GM23338 (cell line): ENCODE data around the gene ALAD. TPM values are rescaled to one million over a fixed set of nuclear protein-coding genes. Genes with fewer than 3 reads are reported as not detected.
"Not testable (repeated sequence)": the region's sequence is repeated elsewhere in the genome, so short reads cannot be mapped to it uniquely, and the experiment has no call there.

Experiments
- ATAC-seq: fragments of 200-7000 bp; cut with Tn5 transposase; 3 replicates; pipeline ENCODE4 v1.9.1; 2020
- DNase-seq: peaks from one replicate; pipeline ENCODE4 v3.0.0-alpha.2; 2015; ENCODE audit warnings: low spot score
- H2AFZ ChIP-seq: fragments of 200-600 bp; sonication (generic); 2 replicates; pipeline ENCODE4 v1.8.0; 2016; ENCODE audit warnings: antibody characterized with exemption, mild to moderate bottlenecking, moderate library complexity
- H3F3A ChIP-seq: fragments of 200-600 bp; sonication (generic); replicated peaks from 2 replicates; pipeline ENCODE4 v1.8.0; 2017; ENCODE audit warnings: antibody characterized with exemption, mixed run types, low read depth
- H3K27ac ChIP-seq: fragments of 200-600 bp; sonication (generic); 2 replicates; pipeline ENCODE4 v1.6.1; 2016; ENCODE audit warnings: low read depth
- H3K27me3 ChIP-seq: fragments of 200-600 bp; sonication (generic); 2 replicates; pipeline ENCODE4 v1.8.0; 2016; ENCODE audit warnings: mild to moderate bottlenecking, mixed run types, moderate library complexity; ENCODE audit not compliant: insufficient read depth
- H3K36me3 ChIP-seq: fragments of 200-600 bp; sonication (generic); 2 replicates; pipeline ENCODE4 v1.8.0; 2016; ENCODE audit warnings: mild to moderate bottlenecking; ENCODE audit not compliant: insufficient read depth
- H3K4me1 ChIP-seq: fragments of 200-600 bp; sonication (generic); 2 replicates; pipeline ENCODE4 v1.8.0; 2016; ENCODE audit warnings: mild to moderate bottlenecking, moderate library complexity; ENCODE audit not compliant: insufficient read depth
- H3K4me2 ChIP-seq: fragments of 200-600 bp; sonication (generic); 2 replicates; pipeline ENCODE4 v1.7.1; 2017; ENCODE audit warnings: mixed run types
- H3K4me3 ChIP-seq: fragments of 200-600 bp; sonication (generic); 2 replicates; pipeline ENCODE4 v1.6.1; 2016; ENCODE audit warnings: mixed run types
- H3K79me2 ChIP-seq: fragments of 200-600 bp; sonication (generic); replicated peaks from 2 replicates; pipeline ENCODE4 v1.8.0; 2017; ENCODE audit warnings: mild to moderate bottlenecking; ENCODE audit not compliant: insufficient read depth
- H3K9me2 ChIP-seq: fragments of 200-600 bp; sonication (generic); 2 replicates; pipeline ENCODE4 v1.8.0; 2017; ENCODE audit not compliant: insufficient read depth
- H4K20me1 ChIP-seq: fragments of 200-600 bp; sonication (generic); replicated peaks from 2 replicates; pipeline ENCODE4 v1.8.0; 2017; ENCODE audit warnings: mild to moderate bottlenecking; ENCODE audit not compliant: insufficient read depth
- H3K27ac Mint-ChIP-seq: 2 replicates; pipeline ENCODE4 v1.8.0; 2020; ENCODE audit warnings: inconsistent platforms, mild to moderate bottlenecking, moderate library complexity, mixed read lengths
- H3K27me3 Mint-ChIP-seq: 3 replicates; pipeline ENCODE4 v1.8.0; 2022; ENCODE audit warnings: low read depth, mild to moderate bottlenecking, moderate library complexity, mixed read lengths, inconsistent platforms; ENCODE audit not compliant: insufficient read depth, poor library complexity
- H3K36me3 Mint-ChIP-seq: 3 replicates; pipeline ENCODE4 v1.8.0; 2021; ENCODE audit warnings: low read depth, mild to moderate bottlenecking, inconsistent platforms, moderate library complexity, mixed read lengths
- H3K4me1 Mint-ChIP-seq: 3 replicates; pipeline ENCODE4 v1.8.0; 2020; ENCODE audit warnings: mild to moderate bottlenecking, inconsistent platforms, mixed read lengths
- H3K4me3 Mint-ChIP-seq: 3 replicates; pipeline ENCODE4 v1.8.0; 2021; ENCODE audit warnings: moderate library complexity, mild to moderate bottlenecking, inconsistent platforms, mixed read lengths
- H3K9me3 Mint-ChIP-seq: 3 replicates; pipeline ENCODE4 v1.8.0; 2020; ENCODE audit warnings: moderate library complexity, mild to moderate bottlenecking, inconsistent platforms, mixed read lengths
- ETS1 ChIP-seq: IDR thresholded peaks from 2 replicates; pipeline ENCODE4 v1.6.1; 2016; ENCODE audit warnings: antibody characterized with exemption
- EZH2 ChIP-seq: fragments of 200-600 bp; sonication (generic); IDR thresholded peaks from one replicate; pipeline ENCODE4 v1.8.0; 2017; ENCODE audit warnings: antibody characterized with exemption, mild to moderate bottlenecking, low read depth; ENCODE audit not compliant: unreplicated experiment
- EZH2phosphoT487 ChIP-seq: fragments of 200-600 bp; sonication (generic); IDR thresholded peaks from one replicate; pipeline ENCODE4 v1.8.1; 2018; ENCODE audit warnings: antibody characterized with exemption; ENCODE audit not compliant: unreplicated experiment
- JUNB ChIP-seq: IDR thresholded peaks from one replicate; pipeline ENCODE4 v1.6.1; 2016; ENCODE audit warnings: antibody characterized with exemption; ENCODE audit not compliant: unreplicated experiment
- NANOG ChIP-seq: IDR thresholded peaks from 2 replicates; pipeline ENCODE4 v1.6.1; 2016; ENCODE audit warnings: antibody characterized with exemption, borderline replicate concordance
- POLR2AphosphoS5 ChIP-seq: IDR thresholded peaks from 2 replicates; pipeline ENCODE4 v1.6.1; 2016; ENCODE audit warnings: antibody characterized with exemption, low read depth
- REST ChIP-seq: IDR thresholded peaks from one replicate; pipeline ENCODE4 v1.6.1; 2018; ENCODE audit warnings: antibody characterized with exemption; ENCODE audit not compliant: unreplicated experiment
- ZNF331 ChIP-seq: fragments of 250-450 bp; sonication (Bioruptor Pico); IDR thresholded peaks from 2 replicates; pipeline ENCODE4 v1.5.0; 2020; ENCODE audit warnings: low read depth, mild to moderate bottlenecking, moderate library complexity
- ZNF462 ChIP-seq: fragments of 250-450 bp; sonication (Bioruptor Pico); IDR thresholded peaks from 2 replicates; pipeline ENCODE4 v1.5.0; 2020; ENCODE audit warnings: mild to moderate bottlenecking, moderate library complexity
- polyA plus RNA-seq: library from polyadenylated mRNA; unstranded; fragments of >200 nt; fragmentation: Nextera tagmentation; extraction: Ambion mirVana; gene quantifications from 2 replicates; pipeline ENCODE4 v1.2.1, GENCODE V29; 2016
- total RNA-seq: library from RNA; depleted of rRNA; stranded (reverse); fragments of >200 nt; shearing (Covaris generic); gene quantifications from 2 replicates; pipeline ENCODE4 v1.2.3, GENCODE V29; 2014

Gene ALAD
- total and polyA plus RNA-seq, 2 experiments from 2014 or later = 7.1 to 10.1 TPM

- TF ChIP-seq ZNF331 = no peak
- no peak for TF ChIP-seq NANOG
- no peak for TF ChIP-seq REST
- no peak for TF ChIP-seq JUNB
- no peak for TF ChIP-seq ETS1
- TF ChIP-seq EZH2phosphoT487 = no peak
- TF ChIP-seq EZH2 = no peak
- no peak for TF ChIP-seq POLR2AphosphoS5
Observed at GRCh38 chr9:113368348-113368981, 32.6 kb downstream of the ALAD start (continued).

DNA sequence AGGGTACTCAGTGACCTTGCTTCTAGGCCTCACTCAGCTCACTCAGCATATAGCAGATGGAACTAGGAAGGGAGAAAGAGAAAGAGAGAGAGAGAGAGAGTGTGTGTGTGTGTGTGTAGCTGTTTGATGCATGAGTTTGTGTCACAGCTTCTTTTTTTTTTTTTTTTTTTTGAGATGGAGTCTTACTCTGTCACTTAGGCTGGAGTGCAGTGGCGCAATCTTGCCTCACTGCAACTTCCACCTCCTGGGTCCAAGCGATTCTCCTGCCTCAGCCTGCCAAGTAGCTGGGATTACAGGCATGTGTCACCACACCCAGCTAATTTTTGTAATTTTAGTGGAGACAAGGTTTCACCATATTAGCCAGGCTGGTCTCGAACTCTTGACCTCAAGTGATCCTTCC, 35.4 kb downstream of the ALAD start:
- not testable (repeated sequence) for H3K4me3 Mint-ChIP-seq, H3K36me3 Mint-ChIP-seq, ATAC-seq, DNase-seq, H3K9me2 ChIP-seq, H3K4me3 ChIP-seq, H3K4me1 ChIP-seq, H3K36me3 ChIP-seq, H3K27ac Mint-ChIP-seq, H3K79me2 ChIP-seq, H3K27me3 Mint-ChIP-seq, H3F3A ChIP-seq, H4K20me1 ChIP-seq, H3K4me2 ChIP-seq, H3K27me3 ChIP-seq, H2AFZ ChIP-seq, H3K9me3 Mint-ChIP-seq, H3K27ac ChIP-seq, H3K4me1 Mint-ChIP-seq

- no peaks in the 10 kb centered on the region for H3K9me3 Mint-ChIP-seq
- Histone ChIP-seq H3F3A (no peaks in the 10 kb centered on the region), H3K4me3 (no peak overlapping the region), H3K4me2 (no peak overlapping the region), H3K36me3 (no peaks in the 10 kb centered on the region), H3K27me3 (no peaks in the 10 kb centered on the region), H3K27ac (no peak overlapping the region), H3K4me1 (no peaks in the 10 kb centered on the region), H3K79me2 (no peaks in the 10 kb centered on the region), H2AFZ (no peak overlapping the region), H4K20me1 (no peaks in the 10 kb centered on the region), H3K9me2 (no peaks in the 10 kb centered on the region)
- H3K27me3 Mint-ChIP-seq = no peaks in the 10 kb centered on the region
- no peak for DNase-seq
- ATAC-seq = no peak
- H3K4me1 Mint-ChIP-seq = no peaks in the 10 kb centered on the region
- no peaks in the 10 kb centered on the region; the same call in 2 of the 3 replicates for H3K36me3 Mint-ChIP-seq
- no peak overlapping the region for H3K27ac Mint-ChIP-seq
- no peak overlapping the region for H3K4me3 Mint-ChIP-seq
- TF ChIP-seq ZNF462 (CRISPR knock-in tag) (no peak), ZNF331 (no peak), NANOG (no peak)
Observed at GRCh38 chr9:113364951-113365350, 36.1 kb downstream of the ALAD start.
